Gastrocnemius medialis (tissue), 4 donors: ENCODE results near the gene MLPH.

ENCODE experiments used
- POLR2A ChIP-seq, 2 donors: fragments of 450-650 bp; IDR thresholded peaks; one replicate each; pipeline ENCODE4 v1.6.1; 2017; ENCODE audit warnings: antibody characterized with exemption in 2 of 2, mild to moderate bottlenecking in 2 of 2, moderate library complexity in 2 of 2
- TF ChIP-seq, protein P1 (sequence below), 5 experiments: fragments of 450-650 bp in 3 of 5; fragments of 200-600 bp in 2 of 5; sonication (generic) in 2 of 5; IDR thresholded peaks in 4 of 5; conservative IDR thresholded peaks in 1 of 5; 1 replicate in 4 of 5; 2 replicates in 1 of 5; pipeline ENCODE4 v1.5.1; 2016 to 2019; ENCODE audit warnings: antibody characterized with exemption in 5 of 5, mild to moderate bottlenecking in 3 of 5, moderate library complexity in 3 of 5

GRCh38 chr2:237485844-237486243 is 1.2 kb upstream of the MLPH start:
- TF ChIP-seq, protein P1, sequence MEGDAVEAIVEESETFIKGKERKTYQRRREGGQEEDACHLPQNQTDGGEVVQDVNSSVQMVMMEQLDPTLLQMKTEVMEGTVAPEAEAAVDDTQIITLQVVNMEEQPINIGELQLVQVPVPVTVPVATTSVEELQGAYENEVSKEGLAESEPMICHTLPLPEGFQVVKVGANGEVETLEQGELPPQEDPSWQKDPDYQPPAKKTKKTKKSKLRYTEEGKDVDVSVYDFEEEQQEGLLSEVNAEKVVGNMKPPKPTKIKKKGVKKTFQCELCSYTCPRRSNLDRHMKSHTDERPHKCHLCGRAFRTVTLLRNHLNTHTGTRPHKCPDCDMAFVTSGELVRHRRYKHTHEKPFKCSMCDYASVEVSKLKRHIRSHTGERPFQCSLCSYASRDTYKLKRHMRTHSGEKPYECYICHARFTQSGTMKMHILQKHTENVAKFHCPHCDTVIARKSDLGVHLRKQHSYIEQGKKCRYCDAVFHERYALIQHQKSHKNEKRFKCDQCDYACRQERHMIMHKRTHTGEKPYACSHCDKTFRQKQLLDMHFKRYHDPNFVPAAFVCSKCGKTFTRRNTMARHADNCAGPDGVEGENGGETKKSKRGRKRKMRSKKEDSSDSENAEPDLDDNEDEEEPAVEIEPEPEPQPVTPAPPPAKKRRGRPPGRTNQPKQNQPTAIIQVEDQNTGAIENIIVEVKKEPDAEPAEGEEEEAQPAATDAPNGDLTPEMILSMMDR (IDR thresholded peaks at IDR 0.05 in 4 of 5, conservative IDR thresholded peaks at IDR 0.05 in 1 of 5): no peak
- no peak for TF ChIP-seq POLR2A (IDR thresholded peaks at IDR 0.05)
